ENCODE measurements around the gene TADA2A. TPM values are rescaled to one million over a fixed set of nuclear protein-coding genes. Genes with fewer than 3 reads are reported as not detected.
"Not testable (repeated sequence)": the region's sequence is repeated elsewhere in the genome, so short reads cannot be mapped to it uniquely, and the experiment has no call there.

TADA2A gene
- total RNA-seq, 1 donor: 15.5 TPM

GRCh38 chr17:37507111-37507510 is 100.4 kb downstream of the TADA2A start:
- no peak overlapping the region for H3K4me3 ChIP-seq (ENCODE audit: low read depth, low read length)
- no peak for DNase-seq (ENCODE audit: low read depth)
- no peak for TF ChIP-seq CTCF (IDR thresholded peaks at IDR 0.05; ENCODE audit: insufficient read depth, low read depth, low read length)

- no peak for TF ChIP-seq CTCF (IDR thresholded peaks at IDR 0.05; ENCODE audit: insufficient read depth, low read depth, low read length)
- H3K4me3 ChIP-seq (ENCODE audit: low read depth, low read length): no peak overlapping the region
- no peak for DNase-seq (ENCODE audit: low read depth)
Observed at GRCh38 chr17:37510056-37510455, 103.4 kb downstream of the TADA2A start.

- not testable (repeated sequence) for DNase-seq (ENCODE audit: low read depth); H3K4me3 ChIP-seq (ENCODE audit: low read depth, low read length)
Observed at GRCh38 chr17:37511642-37512041, 105.0 kb downstream of the TADA2A start.

GRCh38 chr17:37512442-37513068 is 105.9 kb downstream of the TADA2A start:
- no peak for TF ChIP-seq CTCF (IDR thresholded peaks at IDR 0.05; ENCODE audit: insufficient read depth, low read depth, low read length)
- DNase-seq (ENCODE audit: low read depth): no peak
- H3K4me3 ChIP-seq (ENCODE audit: low read depth, low read length): no peak overlapping the region

- TF ChIP-seq CTCF (IDR thresholded peaks at IDR 0.05; ENCODE audit: insufficient read depth, low read depth, low read length): no peak
- no peak for DNase-seq (ENCODE audit: low read depth)
Observed at GRCh38 chr17:37513711-37514110, 107.0 kb downstream of the TADA2A start.

GRCh38 chr17:37516127-37516571 is 109.5 kb downstream of the TADA2A start:
- DNase-seq (ENCODE audit: low read depth): peak; percentile 76
- H3K4me3 ChIP-seq (ENCODE audit: low read depth, low read length): no peak overlapping the region
- no peak for TF ChIP-seq CTCF (IDR thresholded peaks at IDR 0.05; ENCODE audit: insufficient read depth, low read depth, low read length)

More at GRCh38 chr17:37513711-37514110, 107.0 kb downstream of the TADA2A start:
- H3K4me3 ChIP-seq (ENCODE audit: low read depth, low read length): no peak overlapping the region

GRCh38 chr17:37517881-37518280 is 111.2 kb downstream of the TADA2A start:
- no peak for DNase-seq (ENCODE audit: low read depth)
- H3K4me3 ChIP-seq (ENCODE audit: low read depth, low read length): no peak overlapping the region
- no peak for TF ChIP-seq CTCF (IDR thresholded peaks at IDR 0.05; ENCODE audit: insufficient read depth, low read depth, low read length)
